Measurements from ENCODE around the gene GGTLC2.
"Not testable (repeated sequence)": the region's sequence is repeated elsewhere in the genome, so short reads cannot be mapped to it uniquely, and the experiment has no call there.

The GGTLC2 gene

GRCh38 chr22:22642255-22642654 lies 2.2 kb upstream of the GGTLC2 start:
- H3K27me3 ChIP-seq (ENCODE audit: insufficient read depth, low read length, poor library complexity): not testable (repeated sequence)

GRCh38 chr22:22645969-22646368 lies 1.6 kb downstream of the GGTLC2 start:
- H2AFZ ChIP-seq (ENCODE audit: low read depth, low read length); ATAC-seq (ENCODE audit: insufficient read depth, low read depth); DNase-seq; H3K79me2 ChIP-seq (ENCODE audit: insufficient read depth, low read length); H4K20me1 ChIP-seq (ENCODE audit: insufficient read depth, low read length); H3K4me3 ChIP-seq (ENCODE audit: low read depth in 1 of 2, low read length in 2 of 2); H3K4me2 ChIP-seq (ENCODE audit: insufficient read depth, low read length); H3K27ac ChIP-seq (ENCODE audit: low read length); H3K9me3 ChIP-seq (ENCODE audit: insufficient read depth, low read length, severe bottlenecking); H3K9ac ChIP-seq (ENCODE audit: low read depth, low read length); H3K27me3 ChIP-seq (ENCODE audit: insufficient read depth, low read length, poor library complexity); H3K36me3 ChIP-seq (ENCODE audit: insufficient read depth, low read length); H3K4me1 ChIP-seq (ENCODE audit: insufficient read depth, low read length): not testable (repeated sequence)

More at GRCh38 chr22:22642255-22642654, 2.2 kb upstream of the GGTLC2 start:
- not testable (repeated sequence) for H3K9me3 ChIP-seq (ENCODE audit: insufficient read depth, low read length, severe bottlenecking); H3K4me1 ChIP-seq (ENCODE audit: insufficient read depth, low read length); H3K36me3 ChIP-seq (ENCODE audit: insufficient read depth, low read length); DNase-seq; H3K9ac ChIP-seq (ENCODE audit: low read depth, low read length); ATAC-seq (ENCODE audit: insufficient read depth, low read depth); H3K4me3 ChIP-seq (ENCODE audit: low read depth in 1 of 2, low read length in 2 of 2); H3K79me2 ChIP-seq (ENCODE audit: insufficient read depth, low read length); H3K27ac ChIP-seq (ENCODE audit: low read length); H2AFZ ChIP-seq (ENCODE audit: low read depth, low read length); H4K20me1 ChIP-seq (ENCODE audit: insufficient read depth, low read length); H3K4me2 ChIP-seq (ENCODE audit: insufficient read depth, low read length)

GRCh38 chr22:22647952-22648351 lies 3.5 kb downstream of the GGTLC2 start:
- not testable (repeated sequence) for H3K27me3 ChIP-seq (ENCODE audit: insufficient read depth, low read length, poor library complexity); H3K79me2 ChIP-seq (ENCODE audit: insufficient read depth, low read length); H2AFZ ChIP-seq (ENCODE audit: low read depth, low read length); H3K4me1 ChIP-seq (ENCODE audit: insufficient read depth, low read length); H4K20me1 ChIP-seq (ENCODE audit: insufficient read depth, low read length); ATAC-seq (ENCODE audit: insufficient read depth, low read depth); H3K36me3 ChIP-seq (ENCODE audit: insufficient read depth, low read length); H3K27ac ChIP-seq (ENCODE audit: low read length); DNase-seq; H3K4me2 ChIP-seq (ENCODE audit: insufficient read depth, low read length); H3K9me3 ChIP-seq (ENCODE audit: insufficient read depth, low read length, severe bottlenecking); H3K9ac ChIP-seq (ENCODE audit: low read depth, low read length); H3K4me3 ChIP-seq (ENCODE audit: low read depth in 1 of 2, low read length in 2 of 2)

GRCh38 chr22:22648863-22649536 lies 4.6 kb downstream of the GGTLC2 start:
- not testable (repeated sequence) for ATAC-seq (ENCODE audit: insufficient read depth, low read depth); H3K36me3 ChIP-seq (ENCODE audit: insufficient read depth, low read length); H3K4me2 ChIP-seq (ENCODE audit: insufficient read depth, low read length); H3K9me3 ChIP-seq (ENCODE audit: insufficient read depth, low read length, severe bottlenecking); H3K4me3 ChIP-seq (ENCODE audit: low read depth in 1 of 2, low read length in 2 of 2); DNase-seq; H3K27ac ChIP-seq (ENCODE audit: low read length); H3K27me3 ChIP-seq (ENCODE audit: insufficient read depth, low read length, poor library complexity); H2AFZ ChIP-seq (ENCODE audit: low read depth, low read length); H3K79me2 ChIP-seq (ENCODE audit: insufficient read depth, low read length); H3K9ac ChIP-seq (ENCODE audit: low read depth, low read length); H4K20me1 ChIP-seq (ENCODE audit: insufficient read depth, low read length)
- peaks cover 11% of the 10 kb centered on the region for H3K4me1 ChIP-seq (ENCODE audit: insufficient read depth, low read length)

GRCh38 chr22:22649761-22650160 lies 5.3 kb downstream of the GGTLC2 start:
- not testable (repeated sequence) for H3K4me2 ChIP-seq (ENCODE audit: insufficient read depth, low read length); H3K27ac ChIP-seq (ENCODE audit: low read length); H2AFZ ChIP-seq (ENCODE audit: low read depth, low read length); H3K27me3 ChIP-seq (ENCODE audit: insufficient read depth, low read length, poor library complexity); H3K4me3 ChIP-seq (ENCODE audit: low read depth in 1 of 2, low read length in 2 of 2); DNase-seq; H4K20me1 ChIP-seq (ENCODE audit: insufficient read depth, low read length); ATAC-seq (ENCODE audit: insufficient read depth, low read depth); H3K9ac ChIP-seq (ENCODE audit: low read depth, low read length); H3K9me3 ChIP-seq (ENCODE audit: insufficient read depth, low read length, severe bottlenecking); H3K36me3 ChIP-seq (ENCODE audit: insufficient read depth, low read length); H3K79me2 ChIP-seq (ENCODE audit: insufficient read depth, low read length)
- H3K4me1 ChIP-seq (ENCODE audit: insufficient read depth, low read length): peaks cover 18% of the 10 kb centered on the region

GRCh38 chr22:22650398-22650797 lies 6.0 kb downstream of the GGTLC2 start:
- peaks cover 24% of the 10 kb centered on the region for H3K4me1 ChIP-seq (ENCODE audit: insufficient read depth, low read length)
- H2AFZ ChIP-seq (ENCODE audit: low read depth, low read length); H4K20me1 ChIP-seq (ENCODE audit: insufficient read depth, low read length); H3K79me2 ChIP-seq (ENCODE audit: insufficient read depth, low read length); H3K27me3 ChIP-seq (ENCODE audit: insufficient read depth, low read length, poor library complexity); H3K27ac ChIP-seq (ENCODE audit: low read length); DNase-seq; H3K36me3 ChIP-seq (ENCODE audit: insufficient read depth, low read length); H3K4me2 ChIP-seq (ENCODE audit: insufficient read depth, low read length); H3K9me3 ChIP-seq (ENCODE audit: insufficient read depth, low read length, severe bottlenecking); ATAC-seq (ENCODE audit: insufficient read depth, low read depth); H3K4me3 ChIP-seq (ENCODE audit: low read depth in 1 of 2, low read length in 2 of 2); H3K9ac ChIP-seq (ENCODE audit: low read depth, low read length): not testable (repeated sequence)

GRCh38 chr22:22650803-22651515 lies 6.5 kb downstream of the GGTLC2 start:
- not testable (repeated sequence) for H3K4me2 ChIP-seq (ENCODE audit: insufficient read depth, low read length); H4K20me1 ChIP-seq (ENCODE audit: insufficient read depth, low read length); H3K9ac ChIP-seq (ENCODE audit: low read depth, low read length); H3K36me3 ChIP-seq (ENCODE audit: insufficient read depth, low read length); H3K4me3 ChIP-seq (ENCODE audit: low read depth in 1 of 2, low read length in 2 of 2); ATAC-seq (ENCODE audit: insufficient read depth, low read depth); H2AFZ ChIP-seq (ENCODE audit: low read depth, low read length); H3K79me2 ChIP-seq (ENCODE audit: insufficient read depth, low read length); H3K27ac ChIP-seq (ENCODE audit: low read length); H3K9me3 ChIP-seq (ENCODE audit: insufficient read depth, low read length, severe bottlenecking); H3K27me3 ChIP-seq (ENCODE audit: insufficient read depth, low read length, poor library complexity); DNase-seq
- H3K4me1 ChIP-seq (ENCODE audit: insufficient read depth, low read length): peaks cover 29% of the 10 kb centered on the region

GRCh38 chr22:22651593-22651992 lies 7.2 kb downstream of the GGTLC2 start:
- not testable (repeated sequence) for H3K27me3 ChIP-seq (ENCODE audit: insufficient read depth, low read length, poor library complexity); H3K4me3 ChIP-seq (ENCODE audit: low read depth in 1 of 2, low read length in 2 of 2); H3K36me3 ChIP-seq (ENCODE audit: insufficient read depth, low read length); H3K9ac ChIP-seq (ENCODE audit: low read depth, low read length); H3K4me2 ChIP-seq (ENCODE audit: insufficient read depth, low read length); H3K27ac ChIP-seq (ENCODE audit: low read length); H2AFZ ChIP-seq (ENCODE audit: low read depth, low read length); H4K20me1 ChIP-seq (ENCODE audit: insufficient read depth, low read length); H3K79me2 ChIP-seq (ENCODE audit: insufficient read depth, low read length); H3K9me3 ChIP-seq (ENCODE audit: insufficient read depth, low read length, severe bottlenecking); ATAC-seq (ENCODE audit: insufficient read depth, low read depth)
- peaks cover 29% of the 10 kb centered on the region for H3K4me1 ChIP-seq (ENCODE audit: insufficient read depth, low read length)
- peak; percentile 30 for DNase-seq

Data from DND-41 (cell line).